Endothelial cell of umbilical vein (primary cell): ENCODE data around the gene SMS.

Experiments
- CTCF ChIP-seq, 2 donors: IDR thresholded peaks; 1 replicate in 1 of 2; 2 replicates in 1 of 2; pipeline ENCODE4 v1.5.1; 2011; ENCODE audit warnings: low read length in 2 of 2, mild to moderate bottlenecking in 2 of 2, moderate library complexity in 2 of 2, control low read depth in 1 of 2, inconsistent platforms in 1 of 2, low read depth in 1 of 2; ENCODE audit not compliant: insufficient read depth in 1 of 2; ENCODE audit errors: extremely low read depth in 1 of 2
- EZH2 ChIP-seq: IDR thresholded peaks from 2 replicates; pipeline ENCODE4 v1.6.1; 2012; ENCODE audit warnings: borderline replicate concordance, low read depth, mild to moderate bottlenecking, moderate library complexity, low read length, inconsistent platforms; ENCODE audit not compliant: severe bottlenecking
- FOS ChIP-seq: IDR thresholded peaks from 2 replicates; pipeline ENCODE4 v1.6.1; 2011; ENCODE audit warnings: mild to moderate bottlenecking, low read length, moderate library complexity, borderline replicate concordance; ENCODE audit not compliant: insufficient read depth
- GATA2 ChIP-seq: IDR thresholded peaks from 2 replicates; pipeline ENCODE4 v1.7.0; 2011; ENCODE audit warnings: low read depth, mild to moderate bottlenecking, moderate library complexity, mixed read lengths, low read length; ENCODE audit not compliant: insufficient read length, insufficient read depth
- JUN ChIP-seq: IDR thresholded peaks from 2 replicates; pipeline ENCODE4 v1.6.1; 2011; ENCODE audit warnings: borderline replicate concordance, low read depth; ENCODE audit not compliant: insufficient read length, insufficient read depth
- MAX ChIP-seq: IDR thresholded peaks from 2 replicates; pipeline ENCODE4 v1.6.1; 2011; ENCODE audit not compliant: insufficient read depth, insufficient read length
- POLR2A ChIP-seq: IDR thresholded peaks from 2 replicates; pipeline ENCODE4 v1.6.1; 2012; ENCODE audit warnings: low read depth, mild to moderate bottlenecking, control low read depth, low read length
- POLR2AphosphoS5 ChIP-seq: IDR thresholded peaks from 2 replicates; pipeline ENCODE4 v1.6.1; 2012; ENCODE audit warnings: low read depth, mild to moderate bottlenecking, control low read depth, low read length, moderate library complexity; ENCODE audit not compliant: insufficient read depth

GRCh38 chrX:21947671-21948070 is 7.2 kb downstream of the SMS start:
- no peak for TF ChIP-seq POLR2A
- TF ChIP-seq CTCF (IDR thresholded peaks at IDR 0.05; ENCODE audit: extremely low read depth in 1 of 2, insufficient read depth in 1 of 2, low read depth in 1 of 2, low read length in 2 of 2) = no peak
- no peak for TF ChIP-seq MAX
- peak; percentile 7 for TF ChIP-seq JUN
- TF ChIP-seq FOS = no peak
- no peak for TF ChIP-seq POLR2AphosphoS5
- no peak for TF ChIP-seq GATA2
- TF ChIP-seq EZH2 = no peak
